NCI-H526 treated with DMSO at 0.1 percent for 48 hours (cell line): ENCODE results near the gene COPS8.

ENCODE experiments used
- DNase-seq: peaks from one replicate; lab custom pipeline; 2025; lab: John Stamatoyannopoulos, UW

COPS8 gene

DNA sequence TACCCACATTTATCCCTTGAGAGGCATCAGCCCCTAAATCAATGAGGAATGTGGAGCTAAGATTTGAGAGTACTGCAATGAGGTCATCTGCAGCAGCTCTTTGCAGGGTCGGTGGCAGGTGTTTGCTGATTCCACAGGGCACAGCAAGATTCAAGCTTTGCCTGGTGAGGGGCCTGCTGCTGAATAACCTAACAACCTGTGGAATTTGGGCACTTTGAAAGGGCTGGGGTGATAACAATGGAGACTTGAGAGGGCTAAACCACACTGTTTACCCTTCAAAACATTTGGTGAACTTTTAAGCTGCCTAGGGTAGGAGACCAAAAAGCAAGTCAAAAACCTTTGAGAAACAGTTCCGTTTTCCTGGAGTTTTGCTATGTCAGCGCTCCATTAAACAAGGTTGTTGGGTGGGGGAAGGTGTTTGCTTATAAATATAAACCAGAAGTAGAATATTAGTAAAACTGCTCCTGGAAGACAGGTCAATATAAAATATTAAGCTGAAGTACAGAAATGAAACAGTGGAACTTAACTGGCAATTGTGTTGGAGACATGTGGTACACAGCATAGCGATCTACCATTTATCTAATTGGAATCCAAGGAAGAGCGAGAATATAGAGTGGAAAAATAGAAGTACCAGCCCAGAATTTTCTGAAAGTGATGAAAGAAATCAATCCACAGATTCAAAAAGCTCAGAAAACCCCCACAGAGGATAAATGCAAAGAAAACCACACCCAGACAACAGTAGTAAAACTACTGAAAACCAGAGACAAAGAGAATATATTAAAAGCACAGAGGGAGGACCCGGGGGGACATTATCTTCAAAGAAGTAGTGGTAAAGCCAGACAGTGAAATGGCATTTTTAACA is 15.7 kb downstream of the COPS8 start:
- no peak for DNase-seq

DNA sequence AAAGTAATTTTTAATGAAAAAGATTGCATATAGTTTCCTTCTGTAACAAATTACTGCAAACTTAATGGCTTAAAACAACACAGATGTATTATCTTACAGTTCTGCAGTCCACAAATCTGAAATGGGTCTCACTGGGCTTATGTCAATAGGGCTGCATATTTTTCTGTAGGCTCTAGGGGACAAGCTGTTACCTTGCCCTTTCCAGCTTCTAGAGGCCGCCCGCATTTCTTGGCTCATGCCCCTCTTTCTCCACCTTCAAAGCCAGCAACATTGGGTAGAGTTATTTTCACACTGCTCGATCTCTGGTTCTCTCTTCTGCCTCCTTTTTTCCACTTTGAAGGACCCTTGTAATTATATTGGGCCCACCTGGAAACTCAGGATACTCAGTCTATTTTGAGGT is 16.7 kb downstream of the COPS8 start:
- no peak for DNase-seq

DNA sequence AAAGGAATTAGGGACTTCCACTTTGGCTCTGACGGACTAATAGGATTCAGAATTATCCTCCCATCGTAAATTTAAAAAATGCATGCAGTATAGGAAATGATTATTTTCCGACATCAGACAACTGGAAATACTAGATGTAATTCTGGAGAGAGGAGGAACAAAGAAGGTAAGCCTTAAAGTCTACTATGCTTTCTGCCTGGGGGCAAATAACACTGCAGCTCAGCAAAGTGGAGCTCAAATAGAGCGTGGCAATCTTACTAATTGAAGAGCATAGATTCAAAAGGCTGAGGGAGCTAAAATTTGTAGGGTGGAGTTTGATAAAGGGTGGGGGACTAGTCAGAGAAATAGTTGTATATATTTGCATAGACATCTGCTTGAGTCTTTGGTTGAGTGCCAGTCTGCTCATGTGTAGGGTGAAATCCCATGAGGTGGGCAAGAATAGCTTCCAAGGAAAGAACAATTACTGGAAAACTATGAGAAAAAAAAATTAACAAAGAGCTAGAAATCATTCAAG is 23.8 kb downstream of the COPS8 start:
- no peak for DNase-seq

DNA sequence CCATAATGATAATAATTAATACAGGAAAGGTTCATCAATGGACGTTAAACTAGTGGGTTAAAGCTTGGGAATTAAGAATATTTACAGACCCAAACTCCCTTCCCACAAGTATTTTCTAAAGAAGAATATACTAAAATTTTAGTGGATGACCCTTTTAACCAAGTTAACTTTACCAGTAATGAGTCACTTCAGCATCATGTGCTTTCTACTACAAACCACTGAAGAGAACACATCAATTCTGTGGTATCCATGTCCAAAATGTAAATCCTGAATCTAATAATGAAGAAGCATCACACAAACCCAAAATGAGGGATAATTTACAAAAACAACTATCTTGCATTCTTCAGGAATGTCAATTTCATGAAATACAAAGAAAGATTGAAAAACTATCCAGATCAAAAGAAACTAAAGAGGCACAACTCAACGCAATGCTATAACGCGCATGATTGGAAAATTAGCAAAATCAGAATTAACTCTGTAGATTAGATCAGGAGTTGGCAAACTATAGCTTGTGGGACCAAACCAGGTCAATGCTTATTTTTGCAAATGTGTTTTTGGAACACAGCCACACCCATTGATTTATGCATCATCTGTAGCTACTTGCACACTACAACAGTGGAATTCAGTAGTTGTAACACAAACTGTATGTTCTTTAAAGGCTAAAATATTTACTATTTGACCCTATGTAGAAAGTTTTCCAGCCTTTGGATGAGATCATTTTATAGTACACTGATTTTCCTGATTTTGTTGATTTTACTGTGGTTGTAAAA is 27.5 kb downstream of the COPS8 start:
- DNase-seq = no peak

DNA sequence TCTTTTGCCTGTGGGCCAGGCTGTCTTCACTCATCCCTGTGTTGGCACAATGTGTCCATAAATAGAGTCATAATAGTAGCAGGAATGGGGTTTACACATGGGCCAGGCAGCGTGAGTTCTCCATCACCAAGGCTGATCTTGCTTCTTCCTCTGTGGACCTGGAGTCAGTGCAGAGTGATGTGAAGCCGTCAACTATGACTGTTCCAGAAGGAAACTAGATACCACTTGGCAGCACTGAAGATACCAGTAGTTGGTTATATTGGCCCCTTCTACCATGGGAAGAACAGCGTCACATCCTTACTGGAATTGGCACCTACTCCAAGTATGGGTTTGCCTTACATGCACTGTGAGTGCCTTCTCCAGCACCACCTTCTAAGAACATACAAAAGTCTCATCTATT is 30.2 kb downstream of the COPS8 start:
- DNase-seq = no peak

DNA sequence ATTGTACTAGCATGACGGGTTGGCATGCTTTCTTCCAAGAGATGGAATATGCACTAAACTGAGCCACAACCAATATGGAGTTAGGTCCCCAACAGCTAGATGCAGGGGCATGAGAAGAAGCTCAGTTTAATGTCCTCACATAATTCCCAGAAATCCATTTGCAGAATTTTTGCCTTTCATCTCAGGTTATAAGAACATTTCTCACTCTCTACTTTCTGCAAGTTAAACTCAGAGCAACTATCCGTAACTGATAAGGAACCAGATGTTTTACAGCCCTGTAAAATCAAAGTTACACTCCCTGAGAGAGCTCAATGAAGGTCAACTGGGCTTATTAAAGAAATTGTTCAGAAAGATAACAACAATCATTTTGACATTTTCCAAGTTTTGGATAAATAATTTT is 30.7 kb downstream of the COPS8 start:
- no peak for DNase-seq

DNA sequence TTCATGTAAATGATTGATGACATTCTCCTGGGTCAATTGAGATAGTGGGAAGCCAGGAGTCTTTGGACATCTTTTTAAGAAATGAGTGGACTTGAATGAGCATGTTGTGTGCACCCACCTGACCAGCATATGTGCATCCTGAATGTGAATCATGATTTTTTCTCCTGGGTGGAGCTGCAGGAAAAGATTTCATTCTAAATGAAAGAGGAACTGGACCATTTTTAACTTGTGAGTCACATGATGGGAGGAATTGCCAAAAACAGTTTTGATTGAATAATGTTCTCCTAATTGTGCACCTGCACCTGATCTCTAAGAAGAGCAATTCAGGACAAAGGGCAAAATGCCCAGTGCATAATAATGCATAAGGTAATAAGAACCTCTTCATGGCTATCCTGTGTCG is 32.3 kb downstream of the COPS8 start:
- no peak for DNase-seq

DNA sequence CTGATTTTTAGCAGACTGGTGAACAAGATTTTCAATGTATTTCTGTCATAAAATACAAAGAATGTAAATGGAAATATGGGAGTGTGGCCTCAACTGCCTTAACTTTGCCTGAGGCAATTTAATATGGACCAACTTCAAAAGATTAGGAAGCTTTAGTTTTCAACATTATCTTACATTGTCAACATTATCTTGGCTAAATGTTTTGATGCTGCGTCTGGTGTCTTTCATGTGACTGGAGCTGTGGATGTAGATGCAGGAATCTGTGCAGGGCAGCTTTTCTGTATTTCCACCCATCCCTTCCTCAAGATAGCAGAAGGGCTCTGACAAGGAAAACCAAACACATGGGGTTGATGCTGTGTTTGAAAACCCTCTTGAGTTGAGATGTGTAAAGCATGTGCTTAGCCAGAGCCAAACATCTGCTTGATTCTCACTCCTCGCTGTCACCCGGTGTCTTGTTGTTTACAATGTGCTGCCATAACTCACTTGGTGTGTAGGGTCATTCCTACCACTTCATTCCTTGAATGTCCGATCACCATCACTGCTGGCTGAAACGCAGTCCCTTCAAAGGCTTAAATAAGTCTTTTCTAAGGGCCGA is 33.0 kb downstream of the COPS8 start:
- DNase-seq = no peak

DNA sequence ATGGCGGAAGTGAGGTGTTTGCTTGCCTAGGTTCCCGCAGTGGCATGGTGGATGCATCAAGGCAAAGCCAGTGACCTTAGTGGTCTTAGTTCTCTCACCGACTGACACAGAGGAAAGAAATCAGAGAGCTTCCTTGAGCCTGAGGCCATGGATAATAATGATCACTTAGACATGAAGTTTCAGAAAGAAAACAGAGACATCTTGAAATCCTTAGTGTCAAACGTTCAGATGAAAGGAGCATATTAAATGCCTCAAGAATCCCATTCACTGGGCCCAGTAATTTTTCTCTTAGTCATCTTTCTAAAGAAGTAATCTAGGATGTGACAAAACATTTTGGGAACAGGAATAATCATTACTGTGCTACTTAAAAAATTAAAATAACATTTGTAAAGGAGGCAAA is 35.2 kb downstream of the COPS8 start:
- no peak for DNase-seq

DNA sequence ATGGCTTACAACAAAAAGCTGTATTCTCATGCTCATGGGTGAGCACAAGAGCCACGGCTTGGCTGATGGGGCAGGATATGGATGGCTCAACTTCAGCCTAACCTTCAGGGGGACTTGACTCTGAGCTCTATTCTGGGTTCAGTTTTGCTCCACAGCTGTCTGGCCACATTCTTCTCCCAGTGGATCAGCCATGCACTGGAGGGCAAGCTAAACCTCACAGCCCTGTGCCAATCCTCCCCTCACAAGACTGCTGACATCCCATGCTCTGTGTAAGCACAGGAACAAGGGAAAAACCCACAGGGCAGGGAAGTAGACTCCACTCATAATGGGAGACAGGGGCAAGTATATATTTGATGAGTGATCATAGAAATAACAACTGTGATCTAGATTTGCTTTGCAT is 35.6 kb downstream of the COPS8 start:
- no peak for DNase-seq

DNA sequence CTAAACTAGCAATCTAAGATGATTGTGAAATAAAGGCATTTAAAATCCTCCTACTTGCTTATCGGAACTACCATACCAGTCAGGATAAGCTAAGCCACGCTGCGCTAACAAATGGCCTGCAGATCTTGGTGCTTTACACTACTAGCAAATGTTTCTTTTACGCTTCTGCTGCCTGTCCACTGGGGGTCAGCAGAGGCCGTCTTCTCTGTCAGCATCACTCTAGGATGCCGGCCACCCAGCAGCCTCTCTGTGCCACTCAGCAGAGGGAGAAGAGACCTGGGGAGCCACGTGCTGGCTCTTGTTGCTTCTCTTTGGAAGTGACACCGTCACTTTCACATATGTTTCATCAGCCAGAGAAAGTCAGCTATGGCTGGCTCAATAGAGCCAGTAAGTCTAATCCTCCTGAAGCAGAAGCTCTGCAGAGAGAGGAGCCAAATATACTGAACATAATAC is 36.6 kb downstream of the COPS8 start:
- DNase-seq = no peak

DNA sequence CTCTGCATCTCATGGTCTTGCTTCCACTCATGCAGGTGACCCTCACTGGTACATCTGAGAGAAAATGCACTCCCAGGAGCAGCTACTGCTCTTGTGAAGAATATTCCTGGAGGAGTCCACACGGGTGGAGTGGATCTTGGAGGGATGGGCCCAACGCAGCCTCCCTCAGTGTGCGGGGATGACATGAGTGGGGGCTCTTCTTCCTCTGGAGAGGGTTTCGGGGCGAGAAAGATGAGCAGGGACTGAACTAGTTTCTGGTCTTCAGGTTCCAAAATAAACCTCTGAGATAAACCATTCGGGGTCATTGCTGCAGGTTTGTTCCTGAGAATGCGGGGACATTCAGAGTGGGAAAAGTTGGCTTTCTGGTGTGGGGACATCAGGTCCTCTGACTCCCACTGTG is 39.1 kb downstream of the COPS8 start:
- no peak for DNase-seq

DNA sequence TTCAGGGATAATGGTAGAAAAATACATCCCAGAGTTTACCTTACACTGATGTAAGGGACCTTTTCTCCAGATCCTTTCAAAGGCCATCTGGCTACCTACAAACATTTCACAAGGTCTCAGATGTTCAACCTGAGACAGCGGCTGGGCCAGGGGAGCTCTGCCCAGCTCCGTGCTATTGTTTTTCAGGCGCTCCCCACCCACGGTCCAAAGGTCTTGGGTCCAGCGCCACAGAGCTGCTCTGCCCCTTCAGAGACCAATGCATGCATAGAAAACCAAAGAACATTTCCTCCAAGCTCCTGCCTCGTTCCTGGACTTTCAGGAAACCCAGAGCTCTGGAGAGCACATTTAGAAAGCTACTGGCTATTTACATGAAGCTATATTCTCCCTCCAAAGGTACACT is 40.3 kb downstream of the COPS8 start:
- DNase-seq = no peak

DNA sequence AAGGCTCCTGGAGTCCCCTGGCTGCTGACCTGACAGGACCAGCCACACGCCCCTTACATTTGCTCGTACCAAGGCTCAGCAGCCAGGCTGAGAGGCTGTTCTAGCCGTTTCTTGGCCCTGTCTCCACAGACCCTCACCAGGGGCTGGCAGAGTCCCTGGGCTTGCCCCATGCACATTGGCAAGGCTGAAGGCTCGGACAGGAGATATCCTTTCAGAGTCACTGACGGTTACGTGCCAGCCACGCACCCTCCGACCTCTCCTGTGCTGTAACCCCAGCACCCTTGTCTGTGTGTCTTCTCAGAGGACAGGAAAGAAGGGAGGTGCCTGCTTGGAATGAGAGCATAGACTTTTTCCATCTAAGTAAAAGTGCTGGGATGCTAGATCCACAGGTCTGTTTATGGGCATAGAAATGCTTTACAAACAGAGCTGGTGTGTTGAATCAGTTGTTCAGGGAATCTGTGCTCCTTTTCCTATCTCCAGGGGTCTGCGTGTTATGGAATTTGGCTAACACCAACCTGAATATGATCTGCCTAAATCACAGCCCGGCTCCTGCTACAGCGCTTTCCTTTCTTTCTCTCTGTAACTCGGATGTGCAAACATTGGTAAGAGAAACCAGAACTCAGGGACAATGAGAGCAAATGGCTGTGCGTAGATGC is 41.0 kb downstream of the COPS8 start:
- no peak for DNase-seq

DNA sequence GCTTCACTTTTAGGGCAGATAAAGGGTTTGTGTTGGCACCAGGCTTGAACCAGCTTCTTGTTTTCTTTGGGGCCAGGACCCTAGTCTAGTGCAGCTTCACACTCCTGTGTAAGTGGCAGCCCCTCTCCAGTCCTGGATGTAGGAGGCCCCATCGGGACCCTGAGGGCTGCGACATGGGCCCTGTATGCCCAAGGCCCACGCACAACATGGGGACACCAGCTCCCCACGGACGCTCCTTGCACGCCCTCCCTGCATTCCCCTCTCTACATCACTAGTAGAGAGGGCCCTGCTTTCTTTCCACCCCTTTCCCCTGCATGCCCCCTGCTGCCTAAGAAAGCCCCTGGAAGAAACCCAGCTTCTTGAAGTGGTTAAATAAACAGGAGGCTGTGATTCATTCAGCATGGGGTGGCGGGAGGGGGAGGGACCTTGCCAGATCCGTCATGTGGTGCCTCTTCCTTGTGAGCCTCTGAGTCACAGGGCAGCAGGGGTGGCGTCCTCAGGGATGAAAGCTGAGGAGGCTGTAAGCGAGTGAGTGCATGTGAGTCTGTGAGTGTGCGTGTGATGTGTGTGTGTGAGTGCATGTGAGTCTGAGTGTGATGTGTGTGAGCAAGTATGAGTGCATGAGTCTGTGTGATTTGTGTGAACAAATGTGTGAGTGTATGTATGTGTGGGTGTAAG is 42.5 kb downstream of the COPS8 start:
- DNase-seq = no peak

DNA sequence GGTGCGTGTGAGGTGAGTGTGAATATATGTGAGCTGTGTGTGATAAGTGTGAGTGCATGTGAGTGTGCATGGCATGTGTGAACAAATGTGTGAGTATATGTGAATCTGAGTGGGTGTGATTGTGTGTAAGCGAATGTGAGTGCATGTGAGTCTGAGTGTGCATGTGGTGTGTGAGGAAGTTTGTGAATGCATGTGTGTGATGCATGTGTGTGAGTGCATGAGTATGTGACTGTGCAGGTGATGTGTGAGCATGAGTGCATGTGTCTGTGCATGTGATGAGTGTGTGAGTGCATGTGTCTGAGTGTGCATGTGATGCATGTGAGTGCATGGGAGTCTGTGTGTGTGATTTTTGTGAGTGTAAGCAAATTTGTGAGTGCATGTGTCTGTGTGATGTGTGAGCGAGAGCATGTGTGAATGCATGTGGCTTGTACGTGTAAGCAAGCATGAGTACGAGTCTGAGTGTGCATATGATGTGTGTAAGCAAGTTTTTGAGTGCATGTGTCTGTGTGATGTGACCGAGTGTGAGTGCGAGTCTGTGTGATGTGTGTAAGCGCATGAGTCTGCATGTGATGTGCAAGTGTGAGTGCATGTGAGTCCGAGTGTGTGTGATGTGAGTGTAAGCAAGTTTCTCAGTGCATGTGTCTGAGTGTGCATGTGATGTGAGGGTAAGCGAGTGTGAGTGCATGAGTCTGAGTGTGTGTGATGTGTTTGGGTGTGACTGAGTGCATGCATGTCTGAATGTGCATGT is 43.3 kb downstream of the COPS8 start:
- no peak for DNase-seq

DNA sequence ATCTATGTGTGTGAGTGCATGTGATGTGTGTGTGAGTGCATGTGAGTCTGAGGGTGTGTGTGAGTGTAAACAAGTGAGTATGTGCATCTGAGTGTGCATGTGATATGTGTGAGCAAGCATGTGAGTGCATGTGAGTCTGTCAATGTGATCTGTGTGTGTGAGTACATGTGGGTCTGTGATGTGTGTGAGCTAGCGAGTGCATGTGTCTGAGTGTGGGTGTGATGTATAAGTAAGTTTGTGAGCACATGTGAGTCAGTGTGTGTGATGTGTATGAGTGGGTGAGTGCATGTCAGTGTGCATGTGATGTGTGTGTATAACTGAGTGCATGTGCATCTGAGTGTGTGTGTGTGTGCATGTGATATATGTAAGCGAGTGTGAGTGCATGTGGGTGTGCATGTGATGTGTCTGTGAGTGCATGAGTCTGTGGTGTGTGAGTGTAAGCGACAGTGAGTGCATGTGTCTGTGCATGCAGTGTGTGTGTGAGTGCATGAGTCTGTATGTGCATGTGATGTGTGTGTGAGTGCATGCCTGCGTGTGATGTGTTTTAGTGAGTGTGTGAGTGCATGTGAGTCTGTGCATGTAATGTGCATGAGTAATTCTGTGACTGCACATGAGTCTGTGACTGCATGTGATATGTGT is 44.1 kb downstream of the COPS8 start:
- no peak for DNase-seq

DNA sequence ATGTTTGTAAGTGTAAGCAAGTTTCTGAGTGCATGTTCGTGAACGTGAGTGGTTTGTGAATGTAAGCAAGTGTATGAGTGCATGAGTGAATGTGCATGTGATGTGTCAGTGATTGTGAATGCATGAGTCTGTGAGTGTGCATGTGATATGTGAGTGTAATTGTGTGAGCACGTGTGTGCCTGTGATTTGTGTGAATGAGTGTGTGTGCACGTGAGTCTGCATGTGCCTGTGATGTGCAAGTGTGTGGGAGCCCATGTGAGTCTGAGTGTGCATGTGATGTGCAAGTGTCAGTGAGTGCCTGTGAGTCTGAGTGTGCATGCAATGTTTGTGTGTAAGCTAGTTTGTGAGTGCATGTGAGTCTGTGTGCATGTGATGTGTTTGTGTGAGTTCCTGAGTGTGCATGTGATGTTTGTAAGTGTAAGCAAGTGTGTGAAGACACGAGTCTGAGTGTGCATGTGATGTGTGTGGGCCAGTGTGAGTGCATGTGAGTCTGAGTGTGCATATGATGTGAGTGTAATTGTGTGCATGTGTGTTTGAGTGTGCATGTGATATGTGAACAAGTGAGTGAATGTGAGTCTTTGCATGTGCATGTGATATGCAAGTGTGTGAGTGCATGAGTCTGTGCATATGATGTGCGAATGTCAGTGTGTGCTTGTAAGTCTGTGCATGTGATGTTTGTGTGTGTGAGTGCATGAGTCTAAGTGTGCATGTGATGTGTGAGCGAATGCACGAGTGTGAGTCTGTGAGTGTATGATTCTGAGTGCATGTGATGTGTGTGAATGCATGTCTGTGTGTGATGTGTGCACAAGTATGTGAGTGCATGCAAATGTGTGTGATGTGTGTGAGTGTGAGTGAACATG is 45.1 kb downstream of the COPS8 start:
- DNase-seq = no peak

DNA sequence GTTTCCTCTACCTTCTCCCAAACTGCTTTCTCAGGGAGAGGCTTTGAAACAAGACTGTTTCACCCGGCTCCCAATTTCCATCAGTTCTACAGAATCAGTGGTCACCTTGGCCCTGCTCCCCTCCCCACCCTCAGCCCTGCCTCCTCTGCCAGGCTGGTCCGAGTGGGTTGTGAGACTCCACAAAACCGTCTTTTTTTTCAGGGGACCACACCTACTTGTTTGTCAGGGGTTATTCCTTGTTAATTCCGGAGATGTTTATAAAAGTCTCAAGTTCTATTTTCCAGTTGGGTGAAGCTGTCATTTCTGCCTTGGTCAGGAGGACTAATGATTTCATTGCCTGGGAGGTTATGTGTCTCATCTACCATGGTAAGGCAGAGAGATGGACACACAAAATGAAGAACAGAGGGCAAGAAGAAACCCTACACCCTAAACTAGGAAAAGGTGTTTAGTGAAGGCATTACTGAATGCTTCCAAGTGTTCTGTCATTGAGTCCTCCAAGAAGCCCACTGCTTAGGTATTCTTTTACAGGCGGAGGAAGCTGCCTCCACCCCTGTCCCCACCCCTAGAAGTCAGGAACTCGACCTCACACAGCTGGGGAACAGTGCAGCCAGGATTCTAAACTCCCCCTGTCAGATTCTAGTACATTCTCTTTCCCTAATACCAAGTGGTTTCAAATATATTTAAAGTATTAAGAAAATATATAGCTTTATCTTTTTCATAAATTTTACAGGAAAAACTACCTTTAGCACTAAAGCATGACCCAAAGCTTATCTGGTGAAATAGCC is 46.3 kb downstream of the COPS8 start:
- no peak for DNase-seq
